Globus pallidus (tissue), 1 donor: Measurements from ENCODE around the gene ATP2B2.
"Not testable (repeated sequence)": the region's sequence is repeated elsewhere in the genome, so short reads cannot be mapped to it uniquely, and the experiment has no call there.

Experiments used
- DNase-seq: peaks from one replicate; pipeline ENCODE4 v3.0.0-alpha.2; 2015; ENCODE audit warnings: low spot score

ATP2B2 gene

GRCh38 chr3:10299679-10300078, 205.7 kb downstream of the ATP2B2 start:
- DNase-seq = no peak

DNA sequence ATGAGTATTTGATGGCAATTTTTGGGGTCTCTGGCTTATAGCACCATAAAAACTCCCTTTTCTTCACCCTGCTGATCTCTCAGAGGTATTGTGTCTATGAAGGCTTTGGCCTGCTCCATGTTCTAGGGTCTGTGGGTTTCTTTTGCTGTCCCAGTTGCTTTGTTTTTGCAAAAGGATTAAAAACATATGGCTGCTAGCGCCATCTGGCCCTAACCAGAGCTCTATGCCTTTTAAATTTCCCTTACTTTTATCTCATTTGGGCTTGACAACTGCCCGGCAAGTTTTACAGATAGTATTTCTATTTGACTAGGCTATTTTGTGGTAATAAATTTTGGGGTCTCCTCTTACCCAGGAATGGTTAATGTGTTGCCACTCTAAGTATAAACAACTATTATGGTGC, 206.2 kb downstream of the ATP2B2 start:
- DNase-seq = no peak

DNA sequence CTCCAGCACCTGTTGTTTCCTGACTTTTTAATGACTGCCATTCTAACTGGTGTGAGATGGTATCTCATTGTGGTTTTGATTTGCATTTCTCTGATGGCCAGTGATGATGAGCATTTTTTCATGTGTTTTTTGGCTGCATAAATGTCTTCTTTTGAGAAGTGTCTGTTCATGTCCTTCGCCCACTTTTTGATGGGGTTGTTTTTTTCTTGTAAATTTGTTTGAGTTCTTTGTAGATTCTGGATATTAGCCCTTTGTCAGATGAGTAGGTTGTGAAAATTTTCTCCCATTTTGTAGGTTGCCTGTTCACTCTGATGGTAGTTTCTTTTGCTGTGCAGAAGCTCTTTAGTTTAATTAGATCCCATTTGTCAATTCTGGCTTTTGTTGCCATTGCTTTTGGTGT, 207.3 kb downstream of the ATP2B2 start:
- not testable (repeated sequence) for DNase-seq

DNA sequence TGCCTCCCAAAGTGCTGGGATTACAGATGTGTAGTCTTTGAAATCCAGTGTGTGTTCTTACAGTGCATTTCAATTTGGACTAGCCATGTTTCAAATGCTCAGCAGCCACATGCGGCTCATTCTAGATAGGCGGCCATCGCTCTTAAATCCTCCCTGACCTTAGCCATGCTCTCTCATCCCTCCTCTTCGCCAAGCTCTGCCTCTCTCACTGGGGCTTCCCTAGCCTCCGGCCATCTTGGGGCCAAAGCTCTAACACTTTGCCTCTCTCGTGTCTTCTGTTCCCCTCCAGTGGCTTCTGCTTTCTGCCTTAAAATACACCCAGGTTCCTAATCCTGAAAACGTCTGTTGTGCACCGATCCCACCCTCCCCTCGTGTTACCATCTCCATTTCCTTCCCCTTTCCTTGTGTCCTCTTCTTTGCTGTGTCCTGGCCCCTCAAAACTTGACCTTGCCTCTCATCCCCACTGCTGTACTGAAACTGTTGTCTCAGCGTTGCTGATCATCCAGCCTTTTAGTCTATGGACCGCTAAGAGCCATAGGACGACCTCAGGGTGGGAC, 211.3 kb downstream of the ATP2B2 start:
- no peak for DNase-seq

DNA sequence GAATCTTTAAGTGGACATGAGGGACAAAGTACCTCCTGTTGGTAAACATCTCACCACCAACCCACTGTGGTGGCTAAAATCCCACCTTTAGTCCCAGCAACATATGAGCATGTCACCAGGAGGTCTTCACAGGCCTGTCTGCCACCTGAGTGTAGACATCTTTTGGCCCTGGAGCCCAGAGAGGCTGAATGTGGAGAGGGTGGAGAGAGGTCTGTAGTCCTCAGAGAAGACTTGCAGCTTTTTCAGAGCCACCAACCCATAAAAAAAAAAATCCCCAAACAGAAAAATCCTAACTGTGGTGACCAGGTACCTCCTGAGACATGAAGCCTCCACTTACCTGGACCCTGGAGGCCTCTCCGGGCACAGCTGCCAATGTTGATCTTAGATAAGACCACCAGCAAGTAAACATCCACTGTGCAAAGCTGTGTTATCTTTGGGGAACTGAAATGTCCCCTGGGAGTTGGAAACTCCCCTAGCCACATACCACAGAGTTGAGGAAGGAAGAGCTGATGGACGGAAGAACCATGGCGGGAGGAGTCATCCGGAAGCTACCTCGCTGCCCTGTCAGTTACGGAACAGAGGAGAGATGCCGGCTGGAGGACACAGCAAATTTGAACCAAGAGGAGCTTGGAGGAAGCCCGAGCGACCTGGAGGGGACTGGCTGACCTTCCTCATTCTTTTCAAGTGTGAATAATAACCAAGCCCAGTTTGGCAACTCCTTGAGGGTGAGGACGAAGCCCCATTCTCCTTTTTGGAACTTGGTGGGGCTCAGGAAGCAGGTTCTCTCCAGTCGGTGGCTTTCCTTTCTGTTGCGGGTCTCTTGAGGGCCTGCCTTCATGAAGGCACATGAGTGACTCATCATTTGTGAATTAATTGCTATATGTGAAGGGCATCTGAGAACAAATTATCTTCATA, 212.6 kb downstream of the ATP2B2 start, which contains the start of gene GHRL:
TSS of gene GHRL (minus strand) at position 443 of the 915 bp plus-strand sequence. CDS start 2,767 bp downstream, outside the sequence.
- DNase-seq = peak; percentile 16

DNA sequence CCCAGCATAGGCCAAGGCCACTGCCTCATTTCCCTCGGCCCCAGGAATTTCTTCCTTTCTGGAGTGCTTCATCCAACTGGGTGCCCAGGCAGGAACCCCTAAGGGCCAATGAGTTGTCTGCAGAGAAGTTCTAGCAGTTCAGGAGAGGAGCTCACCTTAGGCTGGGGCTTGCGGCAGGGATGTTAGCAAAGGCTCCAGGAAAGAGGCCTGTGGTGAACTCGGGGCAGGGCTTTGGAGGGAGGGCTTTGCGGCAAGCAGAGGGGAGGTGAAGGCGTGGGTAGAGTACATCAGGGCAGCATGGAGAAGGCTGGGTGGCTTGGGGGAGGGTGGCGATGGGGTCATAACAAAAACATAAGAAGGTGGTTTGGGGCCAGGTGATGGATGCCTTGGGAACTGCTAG, 213.7 kb downstream of the ATP2B2 start:
- no peak for DNase-seq

DNA sequence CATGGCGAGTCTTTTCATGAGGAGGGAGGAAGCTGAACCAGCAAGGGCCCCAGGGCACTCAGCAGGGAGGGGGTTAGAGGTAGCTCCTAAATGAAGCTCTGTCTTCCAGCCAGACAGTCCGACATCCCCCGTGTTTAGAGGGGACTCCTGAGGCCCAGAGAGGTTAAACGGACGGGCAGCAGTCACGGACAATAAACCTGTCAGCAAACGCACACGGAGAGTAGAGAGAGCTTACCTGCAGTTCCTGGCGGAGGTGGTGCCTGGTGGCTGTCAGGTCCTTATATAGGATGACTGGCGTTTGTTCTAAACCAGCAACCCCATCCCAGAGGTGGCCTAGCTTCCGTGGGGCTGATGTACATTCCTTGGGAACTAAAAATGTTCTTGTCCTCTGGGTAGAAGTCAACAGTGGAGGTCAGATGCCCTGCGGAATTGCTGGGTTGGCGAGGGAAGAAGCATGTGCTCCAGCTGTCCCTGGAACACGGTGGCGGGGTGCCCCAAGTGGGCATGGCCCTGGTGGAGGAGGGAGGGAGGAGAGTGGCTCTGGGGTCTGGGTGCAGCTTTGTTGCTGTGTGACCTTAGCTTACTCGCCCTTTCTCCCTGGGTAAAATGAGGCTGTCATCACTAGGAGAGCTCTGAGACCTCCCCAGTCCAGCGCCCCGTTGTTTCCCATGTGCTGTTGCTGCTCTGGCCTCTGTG, 214.8 kb downstream of the ATP2B2 start:
- no peak for DNase-seq

GRCh38 chr3:10289787-10290355, 215.5 kb downstream of the ATP2B2 start:
- DNase-seq = no peak

- DNase-seq = no peak
These were observed 216.3 kb downstream of the ATP2B2 start for GRCh38 chr3:10289077-10289476.

GRCh38 chr3:10288575-10288960, 216.8 kb downstream of the ATP2B2 start:
- DNase-seq = no peak

- no peak for DNase-seq
These were observed 217.3 kb downstream of the ATP2B2 start for GRCh38 chr3:10287936-10288574.

GRCh38 chr3:10286596-10287295, 218.6 kb downstream of the ATP2B2 start:
- peak; percentile 40 for DNase-seq

- no peak for DNase-seq
These were observed 219.3 kb downstream of the ATP2B2 start for GRCh38 chr3:10286133-10286524.

GRCh38 chr3:10285272-10286132, 219.9 kb downstream of the ATP2B2 start:
- no peak for DNase-seq

DNA sequence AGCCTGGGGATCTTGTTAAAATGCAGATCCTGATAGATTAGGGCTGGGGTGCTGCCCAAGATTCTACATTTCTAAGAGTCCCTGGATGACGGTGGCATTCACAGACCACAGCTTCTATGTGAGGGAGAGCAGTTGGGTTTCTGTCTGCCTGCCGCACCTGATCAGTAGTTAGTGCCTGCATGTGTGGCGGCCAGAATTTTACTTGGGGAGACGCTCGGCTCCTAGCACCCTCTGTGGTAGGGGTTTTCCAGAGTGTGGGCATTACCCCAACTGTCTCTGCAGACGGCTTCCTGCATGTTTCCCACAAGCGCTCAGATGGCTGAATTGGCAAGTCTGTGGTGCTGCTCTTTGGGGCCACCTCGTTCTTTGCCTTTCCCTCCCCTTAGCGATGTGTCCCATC, 220.9 kb downstream of the ATP2B2 start:
- no peak for DNase-seq

- DNase-seq = no peak
These were observed 221.7 kb downstream of the ATP2B2 start for GRCh38 chr3:10283638-10284037.

- no peak for DNase-seq
These were observed 223.4 kb downstream of the ATP2B2 start for GRCh38 chr3:10281951-10282350.

DNA sequence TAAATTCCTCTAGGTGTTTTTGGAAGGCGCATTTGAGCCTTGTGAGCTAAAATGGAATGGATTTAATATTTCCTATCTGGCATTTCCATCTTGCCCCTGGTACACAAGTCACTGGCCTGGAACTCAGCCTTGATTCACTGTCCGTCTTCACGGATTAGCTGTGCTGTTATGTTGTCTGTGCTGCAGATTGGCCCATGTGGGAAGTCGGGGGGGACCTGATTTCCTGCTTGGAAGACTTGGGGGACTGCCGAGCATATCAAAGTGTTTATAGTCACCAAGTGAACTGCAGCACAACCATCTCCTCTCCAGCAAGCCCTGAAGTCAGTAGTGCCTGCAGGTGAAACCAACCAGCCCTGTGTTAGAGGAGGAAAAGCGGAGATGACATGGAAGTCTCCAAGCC, 224.8 kb downstream of the ATP2B2 start:
- no peak for DNase-seq

- no peak for DNase-seq
These were observed 225.2 kb downstream of the ATP2B2 start for GRCh38 chr3:10280177-10280529.

DNA sequence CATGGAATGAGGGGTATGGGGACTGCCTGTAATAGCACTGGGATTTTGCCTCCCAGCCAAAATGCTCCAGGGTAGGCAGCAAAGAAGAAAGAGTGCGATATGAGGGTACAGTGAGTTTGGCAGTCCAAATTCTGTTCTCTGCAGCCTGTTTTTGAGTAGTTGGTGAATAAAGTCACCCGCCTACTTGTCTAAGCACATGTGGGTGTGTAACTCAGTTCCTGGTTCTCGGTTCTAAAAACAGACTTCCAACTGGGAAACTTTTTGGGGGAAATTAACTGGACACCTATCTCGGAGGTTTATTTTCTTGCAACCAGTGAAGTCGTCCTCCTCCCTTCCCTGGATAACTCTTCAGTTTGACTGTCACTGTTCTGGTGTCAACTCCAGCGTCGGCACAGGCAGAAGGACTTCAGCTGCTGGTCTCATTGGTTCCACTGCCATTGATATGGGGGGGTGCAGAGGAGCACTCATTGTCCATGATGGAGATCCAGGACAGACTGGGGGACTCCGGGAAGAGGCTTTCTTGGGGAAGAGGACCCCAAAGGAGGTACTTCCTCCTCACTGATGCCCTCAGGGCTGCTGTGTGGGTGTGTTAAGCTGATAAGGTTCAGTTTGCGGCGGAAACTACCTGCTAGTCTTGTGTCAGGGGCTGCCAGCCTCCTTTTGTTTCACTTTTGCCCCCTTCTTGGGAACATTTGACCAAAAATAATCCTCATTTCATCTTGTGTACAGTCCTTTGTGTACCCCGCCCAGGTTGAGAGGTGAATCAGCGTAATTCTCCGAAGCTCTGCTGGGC, 225.8 kb downstream of the ATP2B2 start:
- no peak for DNase-seq
